GM21723 (cell line): Measurements from ENCODE around the gene MAP4K4.

ENCODE experiments used
- ATAC-seq: cut with Tn5 transposase; IDR thresholded peaks from one replicate; pipeline ENCODE4 v1.9.1; 2021; ENCODE audit warnings: mild to moderate bottlenecking, moderate library complexity; ENCODE audit not compliant: unreplicated experiment

MAP4K4 gene

DNA sequence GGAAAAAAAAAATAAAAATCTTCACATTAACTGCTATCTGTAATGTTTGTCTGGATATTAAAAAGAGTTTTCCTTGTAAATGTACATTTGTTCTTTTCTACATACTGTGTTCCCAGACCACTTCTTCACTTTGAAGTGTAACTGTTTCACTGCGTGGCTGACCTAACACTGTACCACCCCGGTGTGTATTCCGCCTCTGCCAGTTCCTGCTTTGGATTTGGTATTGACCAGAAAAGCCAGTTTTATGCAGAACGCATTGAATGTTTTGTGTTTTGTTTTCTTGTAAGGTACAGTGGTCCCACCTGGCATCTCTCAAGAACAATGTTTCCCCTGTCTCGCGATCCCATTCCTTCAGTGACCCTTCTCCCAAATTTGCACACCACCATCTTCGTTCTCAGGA, 166.0 kb downstream of the MAP4K4 start:
- no peak for ATAC-seq

DNA sequence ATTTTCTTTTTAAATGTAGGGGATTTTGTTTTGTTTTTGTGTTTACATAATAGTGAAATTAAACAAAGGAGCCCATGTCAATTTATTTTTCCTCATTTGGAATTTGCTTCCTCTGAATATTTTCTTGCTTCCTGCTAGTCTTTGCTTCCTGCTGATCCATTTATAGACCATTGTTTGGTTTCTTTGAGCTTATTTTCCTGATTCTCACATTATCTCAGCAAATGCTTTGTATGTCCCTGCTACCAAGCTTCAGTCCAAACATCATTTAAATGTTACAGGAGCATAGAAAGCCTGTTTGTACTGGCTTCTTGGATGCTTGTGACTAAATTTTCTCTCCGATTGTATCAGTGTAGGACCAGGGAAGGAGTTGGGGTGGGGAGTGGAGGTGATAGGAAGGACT, 166.9 kb downstream of the MAP4K4 start:
- ATAC-seq = no peak

DNA sequence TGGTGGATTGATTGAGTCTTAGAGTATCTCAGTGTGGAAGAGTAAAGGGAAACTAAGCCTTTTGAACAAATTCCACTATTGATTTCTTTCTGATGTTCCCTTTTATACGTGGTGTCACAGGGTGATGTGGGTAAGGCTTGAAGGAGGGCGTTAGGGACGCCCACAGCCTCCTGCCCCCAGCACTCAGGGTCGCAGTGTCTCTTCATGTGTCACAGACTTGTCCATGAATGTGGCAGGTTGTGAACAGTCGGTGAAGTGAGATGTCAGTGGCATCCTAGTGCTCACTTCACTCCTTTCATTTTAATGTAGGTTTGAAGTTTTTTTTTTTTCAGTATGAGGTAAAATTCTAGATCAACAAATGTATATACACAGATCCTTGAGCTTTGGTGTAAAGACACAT, 171.0 kb downstream of the MAP4K4 start:
- ATAC-seq = no peak

DNA sequence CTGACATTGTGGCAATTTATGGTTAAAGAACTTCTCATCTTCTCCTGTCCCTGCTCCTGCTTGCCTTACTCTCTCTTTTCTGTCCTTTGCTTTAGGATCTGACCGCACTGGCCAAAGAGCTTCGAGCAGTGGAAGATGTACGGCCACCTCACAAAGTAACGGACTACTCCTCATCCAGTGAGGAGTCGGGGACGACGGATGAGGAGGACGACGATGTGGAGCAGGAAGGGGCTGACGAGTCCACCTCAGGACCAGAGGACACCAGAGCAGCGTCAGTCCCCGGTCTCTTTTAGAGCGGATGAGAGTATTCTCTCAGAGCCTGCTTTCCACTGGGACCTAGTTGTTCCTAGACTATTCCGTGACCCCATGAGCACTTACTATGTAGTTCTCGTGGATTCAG, 172.0 kb downstream of the MAP4K4 start:
- no peak for ATAC-seq

DNA sequence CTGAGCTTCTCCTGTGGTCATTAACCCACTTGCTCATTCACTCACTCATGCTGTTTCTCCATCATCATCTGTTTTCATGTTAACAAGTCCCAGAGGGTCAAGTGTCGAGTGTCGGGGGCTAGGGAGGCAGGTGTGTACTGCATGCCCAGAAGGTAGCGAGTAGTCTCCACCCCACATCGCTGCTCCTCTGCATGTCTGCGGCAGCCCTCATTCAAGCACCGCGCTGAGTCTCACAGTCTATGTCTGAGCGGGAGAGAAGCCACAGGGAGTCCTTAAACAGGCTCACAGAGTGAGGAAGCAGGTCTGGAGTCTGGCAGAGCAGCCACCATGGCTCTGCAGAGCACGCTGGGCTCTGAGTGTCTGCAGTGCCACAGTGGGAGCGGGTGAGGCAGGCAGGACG, 172.9 kb downstream of the MAP4K4 start:
- no peak for ATAC-seq

DNA sequence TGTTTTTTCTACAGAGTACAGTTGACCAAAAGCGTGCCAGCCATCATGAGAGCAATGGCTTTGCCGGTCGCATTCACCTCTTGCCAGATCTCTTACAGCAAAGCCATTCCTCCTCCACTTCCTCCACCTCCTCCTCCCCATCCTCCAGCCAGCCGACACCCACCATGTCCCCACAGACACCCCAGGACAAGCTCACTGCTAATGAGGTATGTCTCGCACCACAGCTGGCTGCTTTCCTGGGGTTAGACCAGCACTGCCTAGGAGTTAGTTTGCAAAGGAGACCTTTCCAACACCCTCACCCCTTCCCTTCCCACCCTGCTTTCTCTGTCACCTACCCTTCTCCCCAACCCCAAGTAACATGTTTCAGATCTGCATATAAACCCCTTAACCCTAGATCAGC, 174.0 kb downstream of the MAP4K4 start:
- no peak for ATAC-seq

DNA sequence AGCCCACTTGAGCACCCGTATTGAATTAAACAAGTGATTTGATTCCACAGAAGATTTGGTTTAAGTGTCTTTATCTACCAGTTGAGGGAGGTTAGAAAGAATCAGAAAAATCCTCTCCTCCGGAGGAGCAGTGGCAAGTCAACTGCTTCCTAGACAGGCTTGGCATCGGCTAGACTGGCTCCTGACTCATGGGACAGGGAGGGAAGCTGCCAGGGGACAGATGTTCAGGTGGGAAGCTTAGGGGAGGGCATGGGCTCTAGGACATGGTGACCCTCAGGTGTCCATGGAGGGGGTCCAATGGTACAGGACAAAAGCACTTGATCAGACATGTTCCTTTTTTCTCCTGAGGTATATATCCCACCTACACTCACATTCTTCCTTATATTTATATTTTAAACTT, 175.0 kb downstream of the MAP4K4 start:
- ATAC-seq = no peak

DNA sequence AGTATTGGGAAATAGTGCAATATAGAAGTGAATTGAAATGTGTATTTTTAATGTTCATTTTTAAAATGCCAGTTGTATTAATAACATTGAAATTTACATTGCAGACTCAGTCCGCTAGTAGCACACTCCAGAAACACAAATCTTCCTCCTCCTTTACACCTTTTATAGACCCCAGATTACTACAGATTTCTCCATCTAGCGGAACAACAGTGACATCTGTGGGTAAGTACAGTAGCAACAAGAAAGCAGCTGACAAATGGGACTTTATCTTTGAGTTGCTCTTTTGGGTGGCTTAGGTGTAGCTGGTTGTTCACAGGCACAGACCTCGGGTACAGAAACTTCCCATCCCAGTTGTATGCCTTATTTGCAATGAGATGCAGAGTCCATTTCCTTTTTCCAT, 176.0 kb downstream of the MAP4K4 start:
- no peak for ATAC-seq

DNA sequence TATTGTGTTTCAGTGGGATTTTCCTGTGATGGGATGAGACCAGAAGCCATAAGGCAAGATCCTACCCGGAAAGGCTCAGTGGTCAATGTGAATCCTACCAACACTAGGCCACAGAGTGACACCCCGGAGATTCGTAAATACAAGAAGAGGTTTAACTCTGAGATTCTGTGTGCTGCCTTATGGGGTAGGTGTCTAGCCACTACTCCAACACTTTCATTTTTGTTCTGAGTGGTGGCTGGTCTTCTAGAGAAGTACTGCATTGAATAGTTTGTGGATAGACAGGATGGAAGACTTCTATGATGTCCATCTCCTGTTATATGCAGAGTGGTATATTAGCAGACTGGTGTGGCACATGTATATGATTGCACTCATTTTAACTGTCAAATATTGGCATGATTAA, 176.6 kb downstream of the MAP4K4 start:
- ATAC-seq = no peak

DNA sequence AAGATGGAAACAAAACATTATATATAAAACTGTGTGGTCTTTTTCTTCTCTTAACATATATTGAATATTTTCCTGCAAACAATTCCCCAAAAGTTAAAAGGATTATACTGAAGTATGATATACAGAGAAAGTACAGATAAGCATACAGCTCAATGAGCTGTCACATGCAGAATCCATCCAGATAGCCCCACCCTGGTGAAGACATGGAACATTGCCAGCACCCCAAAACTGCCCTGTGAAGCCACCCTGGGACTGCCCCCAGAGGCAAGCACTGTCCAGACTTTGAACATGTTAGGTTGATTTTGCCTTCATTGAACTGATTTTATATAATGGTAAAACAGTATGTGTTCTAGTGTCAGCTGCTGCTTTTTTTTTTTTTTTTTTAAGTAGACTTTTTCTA, 182.0 kb downstream of the MAP4K4 start:
- ATAC-seq = no peak

DNA sequence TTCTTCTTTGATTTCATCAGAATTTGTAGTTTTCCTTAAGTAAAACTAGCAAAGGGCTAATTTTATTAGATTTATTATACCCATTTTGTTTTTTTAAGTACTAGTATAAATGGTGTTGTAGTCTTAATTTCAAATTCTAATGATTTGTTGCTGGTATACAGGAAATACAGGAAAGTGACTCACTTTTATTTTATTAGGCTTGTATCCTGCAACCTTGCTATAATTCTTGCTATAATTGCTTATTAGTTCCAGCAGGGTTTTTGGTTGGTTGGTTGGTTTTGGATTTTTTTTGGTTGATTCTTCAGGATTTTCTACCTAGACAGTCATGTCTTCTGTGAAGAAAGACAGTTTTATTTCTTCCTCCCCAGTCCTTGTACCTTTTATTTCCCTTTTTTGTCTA, 183.6 kb downstream of the MAP4K4 start:
- no peak for ATAC-seq

DNA sequence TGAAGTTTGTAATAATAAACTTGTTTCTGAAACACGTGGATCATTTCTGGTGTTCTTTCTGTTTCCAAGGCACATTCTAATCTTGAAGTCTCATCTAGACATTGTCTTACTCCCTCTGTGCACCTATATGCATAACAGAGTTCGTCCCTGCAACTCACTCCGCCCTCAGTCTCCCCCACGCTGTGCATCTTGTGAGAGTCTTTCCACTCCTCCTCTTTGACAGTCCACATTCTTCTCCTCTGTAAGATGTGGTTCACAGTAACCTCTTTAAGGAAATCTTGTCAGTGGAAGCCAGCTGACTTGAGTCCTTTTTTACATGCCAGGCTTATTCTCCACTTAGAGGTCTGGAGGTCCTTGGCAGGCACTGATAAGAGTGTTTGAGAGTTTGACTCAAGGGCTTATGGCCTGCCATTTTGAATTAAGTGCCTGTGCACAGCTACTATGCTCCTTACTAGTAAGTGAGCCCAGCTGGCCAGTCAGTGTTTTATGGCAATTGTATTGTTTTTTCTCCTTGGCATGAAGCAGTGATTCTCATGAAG, 185.3 kb downstream of the MAP4K4 start:
- ATAC-seq = no peak

DNA sequence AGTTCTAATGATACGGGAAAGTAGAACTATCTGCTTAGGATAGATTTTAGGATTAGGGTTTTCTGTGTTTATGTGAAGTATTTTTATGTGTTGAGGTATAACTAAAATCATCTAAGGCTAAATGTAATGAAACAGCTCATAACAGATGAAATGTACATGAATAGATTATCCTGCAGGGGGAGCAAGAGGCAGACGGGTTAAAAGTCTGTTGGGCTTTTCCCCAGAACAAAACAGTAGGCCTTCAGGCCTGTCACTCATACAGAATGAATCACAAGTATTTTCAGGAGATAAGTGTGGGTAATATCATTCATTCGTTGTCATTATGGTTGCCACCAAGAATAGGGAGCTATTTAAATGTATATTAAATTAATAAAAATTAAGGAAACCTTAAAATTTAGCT, 186.4 kb downstream of the MAP4K4 start:
- no peak for ATAC-seq

DNA sequence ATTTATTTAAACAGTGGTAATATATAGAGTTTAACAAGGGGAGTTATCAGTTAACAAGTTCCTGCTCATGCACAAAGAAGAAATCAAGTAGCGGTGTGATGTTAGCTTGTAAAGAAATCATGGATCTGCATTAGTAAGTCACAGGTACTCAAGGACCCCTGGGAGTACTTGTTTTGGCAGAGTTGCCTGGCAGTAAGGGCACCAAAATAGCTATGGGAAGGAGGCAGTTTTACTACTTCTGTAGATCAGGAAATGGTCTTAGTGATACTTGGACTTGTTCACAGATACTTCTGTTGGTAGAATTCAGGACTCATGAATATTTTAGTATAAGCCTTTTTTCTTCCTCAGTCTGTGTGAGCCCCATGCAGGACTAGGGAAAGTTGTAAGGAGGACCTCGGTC, 186.9 kb downstream of the MAP4K4 start:
- ATAC-seq = no peak

DNA sequence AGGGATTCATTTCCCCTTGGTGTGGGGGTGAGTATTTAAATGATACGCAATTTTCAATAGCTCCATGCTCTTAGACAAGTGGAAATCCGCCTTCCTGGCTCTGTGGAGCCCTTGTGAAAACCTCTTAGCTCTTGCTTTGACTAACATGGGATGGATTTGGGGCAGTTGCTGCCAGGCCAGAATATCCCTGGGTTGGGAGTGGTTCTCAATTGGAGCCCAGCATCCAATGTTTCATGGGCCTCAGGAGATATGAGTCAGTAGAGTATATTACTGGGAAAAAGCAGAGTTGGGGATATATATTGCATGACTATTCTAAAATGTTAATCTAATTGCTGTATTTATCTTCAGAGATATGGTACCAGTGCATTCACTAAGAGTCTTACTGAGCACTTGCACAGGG, 189.8 kb downstream of the MAP4K4 start:
- no peak for ATAC-seq

DNA sequence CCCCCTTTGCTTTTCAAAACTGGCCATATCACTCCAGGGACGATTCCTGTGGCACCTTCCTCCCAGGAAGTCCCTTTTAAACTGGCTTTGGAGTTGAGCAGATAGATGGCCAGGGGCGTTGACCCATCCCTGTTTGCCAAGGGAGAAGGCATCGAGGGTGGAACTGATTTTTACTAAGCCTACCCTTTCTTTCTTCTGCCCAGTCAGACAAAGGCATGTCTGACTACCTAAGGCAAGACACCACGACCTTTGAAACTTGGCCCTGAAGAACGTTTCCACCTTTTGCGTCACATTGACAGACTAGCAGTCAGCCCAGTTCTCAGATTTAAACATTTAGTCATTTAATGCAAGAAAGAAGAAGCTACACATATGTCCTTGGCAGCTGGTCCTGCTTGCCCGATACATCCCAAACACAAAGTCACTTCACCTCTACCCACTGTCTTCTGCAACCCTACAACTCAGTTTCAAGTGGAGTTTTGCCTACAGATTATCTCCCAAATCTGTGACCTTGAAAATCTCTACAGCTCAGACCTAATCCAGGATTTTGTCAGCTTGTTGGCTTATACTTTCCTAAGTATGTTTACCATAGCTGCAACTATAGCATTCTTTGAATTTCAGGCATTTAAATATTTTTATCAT, 192.1 kb downstream of the MAP4K4 start:
- ATAC-seq = no peak

DNA sequence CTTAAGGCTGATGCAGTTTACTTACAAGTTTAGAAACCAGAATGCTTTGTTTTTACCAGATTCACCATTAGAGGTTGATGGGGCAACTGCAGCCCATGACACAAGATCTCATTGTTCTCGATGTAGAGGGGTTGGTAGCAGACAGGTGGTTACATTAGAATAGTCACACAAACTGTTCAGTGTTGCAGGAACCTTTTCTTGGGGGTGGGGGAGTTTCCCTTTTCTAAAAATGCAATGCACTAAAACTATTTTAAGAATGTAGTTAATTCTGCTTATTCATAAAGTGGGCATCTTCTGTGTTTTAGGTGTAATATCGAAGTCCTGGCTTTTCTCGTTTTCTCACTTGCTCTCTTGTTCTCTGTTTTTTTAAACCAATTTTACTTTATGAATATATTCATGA, 194.9 kb downstream of the MAP4K4 start:
- no peak for ATAC-seq

DNA sequence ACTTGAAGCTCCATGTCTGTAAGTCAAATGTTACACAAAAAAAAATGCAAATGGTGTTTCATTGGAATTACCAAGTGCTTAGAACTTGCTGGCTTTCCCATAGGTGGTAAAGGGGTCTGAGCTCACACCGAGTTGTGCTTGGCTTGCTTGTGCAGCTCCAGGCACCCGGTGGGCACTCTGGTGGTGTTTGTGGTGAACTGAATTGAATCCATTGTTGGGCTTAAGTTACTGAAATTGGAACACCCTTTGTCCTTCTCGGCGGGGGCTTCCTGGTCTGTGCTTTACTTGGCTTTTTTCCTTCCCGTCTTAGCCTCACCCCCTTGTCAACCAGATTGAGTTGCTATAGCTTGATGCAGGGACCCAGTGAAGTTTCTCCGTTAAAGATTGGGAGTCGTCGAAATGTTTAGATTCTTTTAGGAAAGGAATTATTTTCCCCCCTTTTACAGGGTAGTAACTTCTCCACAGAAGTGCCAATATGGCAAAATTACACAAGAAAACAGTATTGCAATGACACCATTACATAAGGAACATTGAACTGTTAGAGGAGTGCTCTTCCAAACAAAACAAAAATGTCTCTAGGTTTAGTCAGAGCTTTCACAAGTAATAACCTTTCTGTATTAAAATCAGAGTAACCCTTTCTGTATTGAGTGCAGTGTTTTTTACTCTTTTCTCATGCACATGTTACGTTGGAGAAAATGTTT, 196.3 kb downstream of the MAP4K4 start:
- no peak for ATAC-seq

DNA sequence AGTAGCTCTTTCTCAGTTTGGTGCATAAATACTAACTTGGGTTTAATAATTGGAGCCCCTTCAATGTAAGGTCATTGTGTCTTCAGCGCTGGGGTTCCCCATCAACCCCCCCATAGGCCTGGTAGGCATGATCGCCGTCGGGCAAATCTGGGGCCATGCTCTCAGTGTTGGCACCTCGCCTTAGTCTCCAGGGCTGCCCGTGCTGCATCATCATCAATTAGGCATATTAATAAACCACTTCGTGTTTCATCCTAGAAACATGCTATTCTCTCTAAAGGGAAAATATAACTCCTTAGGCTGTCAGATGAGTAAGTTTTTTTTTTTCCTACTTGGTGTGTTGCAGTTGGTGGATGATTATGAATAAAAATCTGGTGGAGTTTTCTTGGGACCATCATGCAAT, 197.5 kb downstream of the MAP4K4 start:
- no peak for ATAC-seq

DNA sequence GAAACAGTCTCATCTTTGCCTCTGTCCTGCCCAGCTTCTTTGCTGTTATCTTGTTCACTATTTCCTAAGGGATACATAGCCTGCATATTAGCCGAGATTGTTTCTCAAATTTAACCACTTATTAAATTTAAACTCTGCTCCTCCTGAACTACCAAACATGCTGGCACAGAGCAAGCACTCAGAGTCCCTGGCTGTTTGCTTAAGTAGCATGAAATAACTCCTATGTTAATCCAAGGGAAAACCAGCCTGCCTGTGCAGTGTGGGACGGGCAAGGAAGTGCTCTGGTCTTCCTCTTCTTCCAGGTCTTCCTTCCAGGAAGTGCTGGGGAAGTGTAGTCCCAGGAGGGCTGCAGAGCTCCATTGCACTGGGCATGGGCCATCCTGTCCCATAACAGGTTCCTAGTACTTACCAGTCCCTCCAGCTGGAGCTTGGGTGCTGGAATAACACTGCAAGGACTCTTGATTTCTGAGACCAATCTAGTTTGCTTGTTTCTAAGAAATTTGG, 198.4 kb downstream of the MAP4K4 start:
- ATAC-seq = no peak

DNA sequence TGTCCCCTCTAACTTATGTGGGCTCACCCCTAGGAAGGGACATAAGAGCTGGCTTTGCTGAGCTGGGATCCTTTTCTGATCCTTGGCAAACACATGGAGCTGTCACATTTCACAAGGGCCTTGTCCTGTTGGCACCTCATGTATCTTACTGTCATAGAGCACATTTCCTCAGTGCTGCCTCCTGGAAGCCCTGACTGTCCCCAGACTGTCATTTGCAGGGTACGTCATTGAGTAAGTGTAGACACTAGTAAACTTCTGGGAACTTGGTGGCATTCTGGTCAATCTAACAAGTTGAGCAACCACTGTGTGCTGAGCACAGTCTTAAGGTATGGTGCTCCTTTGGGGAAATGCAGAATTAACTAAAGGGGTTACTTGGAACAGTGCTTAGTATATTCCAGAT, 199.8 kb downstream of the MAP4K4 start:
- no peak for ATAC-seq

DNA sequence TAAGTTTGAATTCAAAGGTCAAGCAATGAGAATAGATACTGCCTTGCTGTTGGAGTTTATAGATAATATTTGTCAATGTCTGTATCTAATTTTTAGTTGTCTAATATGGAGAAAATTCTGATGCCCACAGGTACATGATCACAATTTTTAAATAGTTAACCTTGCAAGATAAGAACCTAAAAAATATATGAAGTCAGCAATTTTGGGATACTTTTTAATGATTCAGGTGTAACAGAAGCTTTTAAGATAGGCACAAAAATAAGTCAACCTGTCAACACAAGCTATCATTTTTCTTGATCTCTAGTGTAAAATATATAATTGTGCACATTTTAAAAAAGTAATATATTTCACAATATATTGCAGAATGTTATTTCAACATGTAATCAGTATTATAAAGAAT, 201.8 kb downstream of the MAP4K4 start:
- ATAC-seq = no peak

DNA sequence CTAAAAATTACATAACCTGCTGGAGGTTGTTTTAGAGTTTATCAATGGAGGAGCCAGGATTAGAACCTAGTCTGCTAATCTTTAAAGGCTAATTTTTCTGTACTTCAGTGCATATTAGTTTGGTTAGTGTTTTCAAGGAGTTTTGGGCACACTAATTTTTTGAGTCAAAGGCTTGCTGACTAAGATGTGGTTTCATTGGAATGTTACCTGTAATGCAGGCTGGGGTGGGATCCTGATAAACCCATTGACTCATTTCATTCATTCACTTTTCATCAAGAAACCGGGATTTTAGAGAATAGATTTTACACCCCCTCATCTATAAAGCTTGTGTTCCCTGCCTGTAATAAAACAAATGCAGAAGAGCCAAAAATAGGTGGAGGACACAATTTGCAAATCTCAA, 202.4 kb downstream of the MAP4K4 start:
- no peak for ATAC-seq
